K562 (cell line): ENCODE measurements around the gene C6orf15. TPM values are rescaled to one million over a fixed set of nuclear protein-coding genes. Genes with fewer than 3 reads are reported as not detected.
A peak's percentile ranks its signal among the peaks of the same experiment; 100 is the strongest.

Source experiments
- ATAC-seq: fragments of 200-7000 bp; cut with Tn5 transposase; 3 replicates; pipeline ENCODE4 v1.9.1; 2020; ENCODE audit warnings: moderate library complexity
- BruUV-seq: library from RNA; stranded (reverse); fragments of 400-500 nt; replicated peaks from 2 replicates; lab custom pipeline; 2021; lab: Mats Ljungman, UMichigan
- CTCF ChIA-PET: fragments of 300-600 bp; formaldehyde crosslinking; extraction: SDS; loops from one replicate; lab custom pipeline; 2021; ENCODE audit warnings: low intra/inter-chr PET ratio; lab: Yijun Ruan, JAX
- POLR2A ChIA-PET: fragments of 300-600, 350-650 bp; sonication (Branson Sonifier 250); formaldehyde crosslinking; extraction: SDS; loops from one replicate; lab custom pipeline; 2021; ENCODE audit warnings: antibody characterized with exemption, inconsistent platforms; lab: Yijun Ruan, JAX
- DNase-seq, 4 experiments: peaks; one replicate each; pipeline versions ENCODE4 v3.0.0 to v3.0.0-alpha.2; 2011 to 2018; ENCODE audit warnings: low spot score in 3 of 4, mixed read lengths in 3 of 4; ENCODE audit errors: extremely low read depth in 1 of 4
- FAIRE-seq: peaks from 2 replicates; lab custom pipeline; 2011; peaks lifted over from hg19 to GRCh38; lab: Jason Lieb, UNC
- H2AFZ ChIP-seq: 2 replicates; pipeline ENCODE4 v1.6.0; 2011; ENCODE audit warnings: low read depth, low read length, control low read depth, inconsistent platforms
- H3K27ac ChIP-seq: fragments of 200-600 bp; 3 replicates; pipeline ENCODE4 v1.8.0; 2011; ENCODE audit warnings: low read depth, mild to moderate bottlenecking, control low read depth, inconsistent platforms, low read length, moderate library complexity, mixed read lengths; ENCODE audit errors: extremely low read depth
- H3K27me3 ChIP-seq, 2 experiments: fragments of 300-600 bp in 1 of 2; 2 replicates in 1 of 2; 3 replicates in 1 of 2; pipeline versions ENCODE4 v1.6.0 to v1.8.0; 2011; ENCODE audit warnings: inconsistent platforms in 2 of 2, low read length in 2 of 2, mild to moderate bottlenecking in 1 of 2, mixed read lengths in 1 of 2, moderate library complexity in 1 of 2; ENCODE audit not compliant: control insufficient read depth in 2 of 2, insufficient read depth in 2 of 2
- H3K36me3 ChIP-seq: fragments of 300-600 bp; 3 replicates; pipeline ENCODE4 v1.8.0; 2011; ENCODE audit warnings: mild to moderate bottlenecking, low read length, inconsistent platforms; ENCODE audit not compliant: control insufficient read depth, insufficient read depth
- H3K4me1 ChIP-seq, 2 experiments: fragments of 200-600 bp in 1 of 2; replicated peaks in 1 of 2; 2 replicates in 1 of 2; 3 replicates in 1 of 2; pipeline versions ENCODE4 v1.5.1 to v1.8.0; 2011; ENCODE audit warnings: inconsistent platforms in 2 of 2, low read length in 2 of 2, mild to moderate bottlenecking in 1 of 2, mixed read lengths in 1 of 2, moderate library complexity in 1 of 2; ENCODE audit not compliant: control insufficient read depth in 2 of 2, insufficient read depth in 2 of 2
- H3K4me2 ChIP-seq: 2 replicates; pipeline ENCODE4 v1.6.1; 2011; ENCODE audit warnings: low read length, control low read depth, inconsistent platforms, mixed read lengths; ENCODE audit not compliant: insufficient read depth
- H3K4me3 ChIP-seq: fragments of 200-600 bp; sonication (generic), shearing (Covaris generic); 2 replicates; pipeline ENCODE4 v1.5.1; 2016; ENCODE audit warnings: control low read depth, inconsistent platforms
- H3K79me2 ChIP-seq: fragments of 200-600 bp; 3 replicates; pipeline ENCODE4 v1.8.0; 2011; ENCODE audit warnings: low read length, inconsistent platforms; ENCODE audit not compliant: control insufficient read depth, insufficient read depth
- H3K9ac ChIP-seq, 2 experiments: 2 replicates each; pipeline versions ENCODE4 v1.6.0 to v1.6.1; 2011; ENCODE audit warnings: low read depth in 2 of 2, low read length in 2 of 2, control low read depth in 1 of 2, inconsistent platforms in 1 of 2, mild to moderate bottlenecking in 1 of 2, mixed read lengths in 1 of 2; ENCODE audit not compliant: insufficient read depth in 1 of 2
- H3K9me1 ChIP-seq: one replicate; pipeline ENCODE4 v1.6.0; 2011; ENCODE audit warnings: inconsistent platforms, mild to moderate bottlenecking, low read length, moderate library complexity; ENCODE audit not compliant: control insufficient read depth, insufficient read depth
- H3K9me3 ChIP-seq: replicated peaks from 2 replicates; pipeline ENCODE4 v1.5.1; 2011; ENCODE audit warnings: low read depth, low read length, inconsistent platforms; ENCODE audit not compliant: control insufficient read depth, insufficient read depth
- H4K20me1 ChIP-seq: replicated peaks from 2 replicates; pipeline ENCODE4 v1.6.1; 2011; ENCODE audit warnings: low read length, inconsistent platforms, mixed read lengths; ENCODE audit not compliant: control insufficient read depth, insufficient read depth
- CTCF ChIP-seq, 3 experiments: IDR thresholded peaks in 2 of 3; conservative IDR thresholded peaks in 1 of 3; 2 replicates each; pipeline ENCODE4 v1.5.1; 2011 to 2012; ENCODE audit warnings: low read length in 3 of 3, mild to moderate bottlenecking in 3 of 3, control low read depth in 2 of 3, improper control_type of control experiment in 1 of 3, inconsistent platforms in 1 of 3, low read depth in 1 of 3, mixed read lengths in 1 of 3, moderate library complexity in 1 of 3; ENCODE audit not compliant: insufficient read depth in 2 of 3
- EZH2 ChIP-seq: IDR thresholded peaks from 2 replicates; pipeline ENCODE4 v1.6.1; 2012; ENCODE audit warnings: low read depth, mild to moderate bottlenecking, inconsistent platforms, low read length, borderline replicate concordance
- NEUROD1 ChIP-seq: fragments of 150-350 bp; IDR thresholded peaks from 2 replicates; pipeline ENCODE4 v1.6.1; 2014; ENCODE audit warnings: borderline replicate concordance, low read length, low read depth; ENCODE audit not compliant: partially characterized antibody
- RAD21 ChIP-seq, 2 experiments: fragments of 250-450 bp in 1 of 2; fragments of 450-650 bp in 1 of 2; sonication (Bioruptor Pico) in 1 of 2; formaldehyde crosslinking in 1 of 2; IDR thresholded peaks in 1 of 2; conservative IDR thresholded peaks in 1 of 2; 2 replicates each; pipeline versions ENCODE4 v1.4.0 to v1.8.0; 2020 to 2022; ENCODE audit warnings: mild to moderate bottlenecking in 2 of 2, moderate library complexity in 1 of 2
- REST ChIP-seq, 2 experiments: fragments of 450-650 bp; formaldehyde crosslinking in 1 of 2; IDR thresholded peaks; 2 replicates each; pipeline versions ENCODE4 v1.4.0 to v1.6.1; 2014 to 2020; ENCODE audit warnings: mild to moderate bottlenecking in 2 of 2, borderline replicate concordance in 1 of 2, low read depth in 1 of 2
- WGBS: fragments of 100-300 bp; shearing (Covaris generic); methylation state at CpG from one replicate; pipeline ENCODE4 v1.1.6; 2016; ENCODE audit warnings: low coverage, mixed read lengths; ENCODE audit not compliant: insufficient coverage; ENCODE audit errors: missing lambda C conversion rate; 5-methylcytosine and 5-hydroxymethylcytosine counted together
- in situ Hi-C: fragments of 300-500 bp; cut with MboI; formaldehyde crosslinking; loops from 4 replicates; pipeline ENCODE4 v1.15.0; 2018; ENCODE audit warnings: inconsistent platforms, mixed read lengths
- intact Hi-C: fragments of 100-400 bp; cut with micrococcal nuclease; formaldehyde crosslinking; loops from 2 replicates; pipeline ENCODE4 v1.14.2; 2022
- polyA plus RNA-seq, 8 experiments: library from polyadenylated mRNA; depleted of rRNA in 4 of 8; stranded (reverse) in 5 of 8; unstranded in 3 of 8; fragments of >200 nt; fragmentation: Nextera tagmentation in 2 of 8; fragmentation: Illumina TruSeq in 1 of 8; extraction: Ambion mirVana in 2 of 8; extraction: Trizol in 1 of 8; gene quantifications; 2 replicates each; pipeline versions ENCODE4 v1.2.1 to v1.2.3, GENCODE V29; 2011 to 2014; ENCODE audit warnings: inconsistent platforms in 1 of 8, missing spikeins in 1 of 8
- total RNA-seq, 7 experiments: library from RNA; depleted of rRNA in 6 of 7; stranded (reverse); fragments of >200 nt in 6 of 7; fragmentation: Illumina TruSeq in 2 of 7; extraction: Trizol in 2 of 7; gene quantifications; 2 replicates each; pipeline versions ENCODE4 v1.2.1 to v1.2.3, GENCODE V29; 2011 to 2021; ENCODE audit warnings: low replicate concordance in 1 of 7

The C6orf15 gene
- total and polyA plus RNA-seq, 9 of the 15 experiments (the other 6 are each of a cell fraction or from before 2014, with no cell fraction given), result not detected

- Histone ChIP-seq H4K20me1 (no peaks in the 10 kb centered on the region), H3K27me3 (no peaks in the 10 kb centered on the region; a peak in 1 of 5 replicates), H3K79me2 (no peaks in the 10 kb centered on the region), H3K9ac (no peak overlapping the region), H3K9me3 (no peaks in the 10 kb centered on the region), H3K4me2 (no peak overlapping the region), H3K27ac (no peak overlapping the region), H3K36me3 (no peaks in the 10 kb centered on the region), H3K4me3 (no peak overlapping the region), H3K9me1 (no peaks in the 10 kb centered on the region), H2AFZ (no peak overlapping the region), H3K4me1 (peaks cover 0 to 3% of the 10 kb centered on the region in 2 experiments; a peak in 2 of 5 replicates)
- in situ Hi-C loops (no loop called here), intact Hi-C loops (loop anchor here (1.0 kb wide), 1 partner anchor 242 kb away; no protein-coding TSS in a partner anchor)
- ChIA-PET CTCF (interaction anchor here (0.6 to 3.5 kb wide), 5 partner anchors 28 to 327 kb away, joined by 3 to 26 read pairs (median 3); partner anchors contain the start of gene IER3), POLR2A (interaction anchor here (0.7 to 1.4 kb wide), 3 partner anchors 9 to 163 kb away, joined by 3 to 7 read pairs (median 5); partner anchors contain the start of gene GTF2H4)
- WGBS, result 6% methylated on average over 6 of the region's 6 CpGs
- FAIRE-seq (peak; percentile 69), DNase-seq (peak in 2 of 4 experiments; percentile 28 to 55), ATAC-seq (peak; percentile 89)
- no TSS peak for BruUV-seq
- TF ChIP-seq NEUROD1, result no peak
- TF ChIP-seq EZH2, result no peak
- TF ChIP-seq RAD21 (CRISPR knock-in tag; conservative IDR thresholded peaks at IDR 0.05 in 1 of 2, IDR thresholded peaks at IDR 0.05 in 1 of 2), result peak; percentile 45 to 76
- TF ChIP-seq CTCF (IDR thresholded peaks at IDR 0.05 in 2 of 3, conservative IDR thresholded peaks at IDR 0.05 in 1 of 3; ENCODE audit: insufficient read depth in 2 of 3, low read depth in 1 of 3, low read length in 3 of 3), result peak; percentile 56 to 72 (median 62)
- TF ChIP-seq REST (IDR thresholded peaks at IDR 0.05; ENCODE audit: borderline replicate concordance), result peak; percentile 42; the same call in 1 of the 2 replicates
- TF ChIP-seq REST (CRISPR knock-in tag; IDR thresholded peaks at IDR 0.05; ENCODE audit: low read depth), result no peak
These were observed 41.6 kb downstream of the C6orf15 start for GRCh38 chr6:31070711-31071197.
